Stimulated activated CD8-positive, alpha-beta memory T cell treated with anti-CD3 and anti-CD28 coated beads, Interleukin-7, amount 100 ng/mL, for 48 hours (primary cell): ENCODE data around the gene EPN2.

Source experiments
- DNase-seq, 2 donors: peaks; one replicate each; pipeline ENCODE4 v3.0.0-alpha.2; 2020; ENCODE audit warnings: low read depth in 1 of 2; ENCODE audit errors: extremely low read depth in 1 of 2

The EPN2 gene

DNA sequence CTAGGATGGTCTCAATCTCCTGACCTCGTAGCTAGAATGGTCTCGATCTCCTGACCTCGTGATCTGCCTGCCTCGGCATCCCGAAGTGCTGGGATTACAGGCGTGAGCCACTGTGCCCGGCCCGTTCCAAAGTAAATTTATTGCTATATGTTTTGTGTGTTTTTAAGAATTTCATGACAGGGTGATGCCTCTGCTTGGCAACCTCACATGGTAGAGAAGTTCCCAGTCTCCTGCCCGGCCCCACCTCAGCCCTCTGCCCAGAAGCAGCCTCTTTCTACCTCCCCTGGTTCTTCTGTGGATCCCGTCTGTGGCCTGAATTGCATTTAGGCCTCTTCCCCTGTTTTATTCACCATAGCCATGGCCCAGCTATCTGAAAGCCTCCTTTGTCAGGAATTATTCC lies 70.4 kb downstream of the EPN2 start:
- no peak for DNase-seq

DNA sequence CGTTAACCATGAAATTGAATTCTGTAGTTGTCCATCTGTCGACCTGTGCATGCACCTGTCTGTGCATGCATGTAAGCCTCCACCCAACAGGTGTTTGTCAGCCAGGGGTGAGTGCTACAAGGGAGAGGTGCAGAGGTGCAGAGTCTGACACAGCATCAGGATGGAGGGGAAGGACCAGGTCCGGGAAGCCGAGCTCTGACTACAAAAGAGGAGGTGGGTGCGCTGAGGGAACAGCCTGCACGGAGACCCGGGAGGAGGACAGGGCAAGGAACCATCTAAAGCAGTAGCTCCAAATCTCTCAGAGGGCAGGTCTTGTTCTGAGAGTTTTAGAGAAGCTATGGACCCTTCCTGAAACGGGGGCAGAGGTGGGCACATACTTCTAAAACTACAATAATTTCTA lies 71.2 kb downstream of the EPN2 start:
- DNase-seq, result no peak

DNA sequence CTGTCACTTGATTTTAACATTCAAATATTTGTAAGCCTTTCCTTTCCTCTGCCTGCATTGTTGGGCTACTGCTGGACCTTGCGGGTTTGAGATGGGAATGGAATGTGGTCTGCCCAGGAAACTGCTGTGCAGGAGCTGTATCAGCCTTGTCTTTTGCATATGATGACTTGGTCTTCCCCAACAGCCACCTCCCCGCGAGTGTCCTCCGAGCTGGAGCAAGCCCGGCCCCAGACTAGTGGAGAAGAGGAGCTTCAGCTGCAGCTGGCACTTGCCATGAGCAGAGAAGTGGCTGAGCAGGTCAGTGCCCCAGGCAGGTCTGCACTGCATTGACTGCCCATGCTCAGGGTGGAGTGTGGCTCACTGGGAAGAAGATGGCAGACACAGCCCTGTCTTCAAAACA lies 72.5 kb downstream of the EPN2 start:
- DNase-seq, result no peak

DNA sequence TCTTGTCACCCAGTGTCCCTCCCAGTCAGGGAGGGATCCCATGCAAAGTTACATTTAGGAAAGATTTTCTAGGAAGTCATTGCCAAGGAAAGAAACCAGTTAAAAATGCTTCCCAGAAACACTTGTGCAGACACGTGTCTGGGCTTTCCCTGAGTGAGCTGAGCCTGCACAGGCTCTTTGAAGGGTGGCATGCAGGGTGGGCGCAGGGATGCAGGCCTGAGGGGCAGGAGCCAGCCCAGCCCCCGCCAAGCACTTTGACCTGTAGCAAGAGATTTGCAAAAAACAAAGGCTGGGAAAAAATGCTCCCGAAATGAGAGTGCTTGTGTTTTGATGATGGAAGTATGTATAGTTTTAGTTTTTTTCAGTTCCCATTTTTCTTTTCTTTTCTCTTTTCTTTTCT lies 73.0 kb downstream of the EPN2 start:
- no peak for DNase-seq

DNA sequence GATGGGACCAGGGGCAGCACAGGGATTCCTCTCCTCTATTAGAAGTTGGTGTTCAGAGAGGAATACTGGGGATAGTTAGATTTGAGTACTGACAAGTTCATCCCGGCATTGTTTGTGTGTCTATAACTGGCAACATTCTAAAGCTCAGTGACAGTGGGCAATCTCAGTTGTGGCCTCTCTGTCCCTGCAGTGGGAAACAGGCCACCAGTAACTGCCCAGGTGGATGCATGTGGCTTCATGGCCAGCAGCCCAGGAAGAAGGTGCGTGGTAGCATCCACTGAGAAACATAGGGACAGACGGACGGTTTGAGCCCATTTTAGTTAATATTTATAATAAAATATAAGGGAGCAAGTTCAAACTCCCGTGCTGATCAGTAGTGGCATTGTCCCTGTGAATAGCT lies 73.8 kb downstream of the EPN2 start:
- DNase-seq, result no peak

DNA sequence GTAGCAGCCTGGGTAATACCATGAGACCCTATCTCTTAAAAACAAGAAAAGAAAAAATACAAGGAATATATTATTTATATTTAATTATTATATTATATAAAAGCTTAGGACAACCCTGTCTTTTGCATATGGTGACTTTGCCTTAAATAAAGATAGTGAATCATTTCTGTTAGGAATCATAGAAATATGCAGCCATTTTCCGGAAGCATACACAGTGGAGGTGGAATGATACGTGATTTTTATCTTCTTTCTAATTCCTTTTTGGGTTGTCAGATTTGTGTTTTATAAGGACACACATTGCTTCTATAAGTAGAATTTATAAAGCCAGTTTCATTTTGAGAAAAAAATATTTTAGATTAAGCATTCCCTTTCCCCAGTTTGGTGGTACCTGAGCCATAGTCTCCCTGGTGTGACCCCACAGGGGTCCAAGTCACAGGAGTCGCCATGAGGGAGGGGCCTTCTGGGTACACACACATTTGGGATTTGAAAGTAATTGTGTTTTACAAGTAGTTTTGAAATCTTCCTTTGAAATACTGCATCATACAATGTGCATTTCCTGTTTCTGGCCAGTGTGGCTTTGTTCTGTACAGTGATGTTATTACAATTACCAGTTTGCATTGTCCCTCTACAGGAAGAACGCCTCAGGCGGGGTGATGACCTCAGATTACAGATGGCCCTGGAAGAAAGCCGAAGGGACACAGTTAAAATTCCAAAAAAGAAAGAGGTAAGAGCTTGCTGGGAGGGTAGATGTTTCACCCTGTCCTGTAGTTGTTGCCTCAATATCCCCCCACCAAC lies 74.5 kb downstream of the EPN2 start:
- no peak for DNase-seq

DNA sequence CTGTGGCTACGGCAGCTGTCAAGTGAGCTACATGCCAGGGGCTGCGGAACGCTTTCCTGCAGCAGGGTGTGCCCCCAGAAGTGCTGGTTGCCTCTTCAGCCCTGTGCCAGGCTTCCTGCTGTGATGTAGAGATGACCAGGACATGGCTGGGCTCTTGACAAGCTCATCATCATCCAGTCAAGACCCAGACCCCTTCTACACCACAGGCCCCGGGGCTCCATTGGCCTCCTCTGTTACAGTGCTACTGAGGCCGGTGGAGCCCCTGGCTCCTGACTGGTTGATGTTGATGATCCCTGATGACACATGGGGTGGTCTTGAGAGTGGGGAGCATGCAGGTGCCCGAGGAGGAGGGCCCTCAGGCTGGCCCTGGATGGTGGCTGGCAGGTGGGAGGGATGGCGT lies 75.2 kb downstream of the EPN2 start:
- DNase-seq, result no peak

DNA sequence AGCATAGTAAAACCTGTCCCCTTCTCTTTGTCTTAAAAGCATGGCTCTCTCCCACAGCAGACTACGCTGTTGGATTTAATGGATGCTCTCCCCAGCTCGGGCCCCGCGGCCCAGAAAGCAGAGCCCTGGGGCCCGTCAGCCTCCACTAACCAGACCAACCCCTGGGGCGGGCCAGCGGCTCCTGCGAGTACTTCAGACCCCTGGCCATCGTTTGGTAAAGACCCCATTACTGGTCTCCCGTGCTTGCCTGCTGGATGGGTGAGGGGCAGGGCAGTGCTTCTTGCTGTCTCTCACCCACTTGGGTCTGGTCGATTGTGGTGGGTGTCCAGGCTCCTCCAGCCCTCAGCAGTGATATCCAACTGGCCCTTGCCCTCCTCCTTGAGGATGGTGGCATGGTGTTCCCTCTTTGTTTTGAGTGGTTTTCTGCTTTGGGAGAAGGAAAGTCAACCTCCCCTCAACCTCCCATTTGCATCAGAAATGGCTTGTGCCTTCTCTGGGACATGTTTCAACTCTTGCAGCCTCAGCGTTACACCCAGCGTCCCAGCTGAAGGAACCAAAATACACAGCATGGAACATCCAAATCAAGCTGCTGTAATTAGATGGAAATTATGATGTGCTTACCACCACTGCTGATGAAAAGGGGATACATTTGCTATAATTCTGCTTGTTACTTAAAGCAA lies 76.0 kb downstream of the EPN2 start:
- no peak for DNase-seq

DNA sequence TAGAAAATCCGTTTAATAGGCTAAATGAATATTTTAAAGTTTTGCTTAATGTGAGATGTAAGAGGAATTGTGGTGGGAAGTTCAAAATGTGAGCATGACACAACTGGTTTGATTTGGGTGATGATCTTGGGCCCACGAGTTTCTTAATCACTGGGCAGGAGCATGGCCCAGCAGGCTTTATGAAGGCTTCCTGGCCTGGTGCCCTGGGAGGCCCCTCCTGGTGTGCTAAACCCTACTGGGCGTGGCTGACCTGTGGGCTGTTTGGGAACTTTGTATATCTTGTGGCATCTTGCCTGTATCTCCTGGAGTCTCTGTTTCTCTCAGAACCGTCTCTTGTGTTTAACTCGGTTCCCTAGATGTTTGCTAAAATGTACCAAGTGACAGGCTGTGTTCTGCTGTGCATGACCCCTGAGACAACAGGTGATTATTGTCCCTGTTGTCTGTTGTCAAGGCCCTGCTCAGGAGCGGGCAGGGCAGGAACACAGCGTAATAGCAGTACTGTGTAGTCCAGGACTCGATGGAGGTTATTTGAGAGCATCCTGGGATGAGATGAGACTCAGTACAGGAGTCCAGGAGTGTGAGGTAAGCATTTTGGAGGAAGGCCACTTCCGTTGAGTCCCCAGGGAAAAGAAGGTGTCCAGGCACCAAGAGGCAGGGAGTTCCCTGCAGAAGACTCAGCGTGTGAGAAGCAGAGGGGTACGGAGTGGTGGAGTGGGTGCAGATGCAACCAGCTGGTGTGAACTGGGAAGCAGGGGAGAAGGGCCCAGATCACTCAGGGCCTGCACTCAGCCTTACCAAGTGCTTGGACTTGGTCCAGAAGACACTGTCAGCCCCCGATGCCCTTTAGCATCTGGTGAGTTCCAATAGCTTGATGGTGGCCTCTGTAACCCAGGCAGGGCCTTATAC lies 76.8 kb downstream of the EPN2 start:
- no peak for DNase-seq

DNA sequence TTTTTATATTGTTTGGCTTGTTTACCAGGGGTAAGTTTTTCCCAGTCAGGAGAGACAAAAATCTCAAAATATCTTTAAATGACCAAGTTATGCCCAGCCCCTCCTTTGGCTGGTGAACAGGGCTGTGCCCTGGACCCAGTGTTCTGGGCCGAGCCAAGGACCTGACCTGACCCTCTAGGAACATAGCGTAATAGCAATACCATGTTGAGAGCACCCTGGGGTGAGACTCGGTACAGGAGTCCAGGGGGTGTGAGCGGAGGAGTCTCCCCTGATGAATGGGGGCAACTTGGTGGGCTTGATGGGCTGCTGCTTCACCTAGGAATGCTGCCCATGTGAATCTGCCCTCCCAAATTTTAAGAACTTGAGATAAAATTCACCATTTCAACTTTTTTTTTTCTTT lies 77.9 kb downstream of the EPN2 start:
- no peak for DNase-seq

DNA sequence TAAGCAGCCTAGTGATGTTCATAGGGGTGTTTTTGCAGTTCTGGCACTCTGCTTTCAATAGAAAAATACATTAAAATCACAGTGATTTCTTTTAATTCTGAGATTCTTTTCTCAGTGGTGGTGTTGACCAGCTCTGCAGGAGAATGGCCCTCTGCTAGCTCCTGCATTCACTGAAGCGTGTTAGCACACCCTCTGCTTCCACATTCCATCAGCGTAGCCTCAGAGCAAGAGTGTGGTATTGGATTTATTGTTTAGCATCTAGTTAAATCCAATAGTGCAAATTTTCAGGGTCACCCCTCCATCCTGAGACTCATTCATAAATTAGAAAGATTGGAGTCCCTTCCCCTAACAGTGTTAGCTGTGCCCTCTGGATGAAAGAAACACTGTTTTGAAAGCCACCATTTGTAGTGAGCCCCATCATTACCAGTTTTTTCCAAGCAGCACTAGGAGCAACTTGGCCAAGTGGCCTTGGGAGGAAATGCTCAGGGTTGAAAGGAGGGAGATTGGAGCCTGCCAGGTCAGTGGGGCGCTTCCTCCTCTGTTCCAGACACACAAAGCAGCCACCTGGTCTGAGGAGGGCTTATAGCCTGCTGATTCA lies 79.7 kb downstream of the EPN2 start:
- no peak for DNase-seq

DNA sequence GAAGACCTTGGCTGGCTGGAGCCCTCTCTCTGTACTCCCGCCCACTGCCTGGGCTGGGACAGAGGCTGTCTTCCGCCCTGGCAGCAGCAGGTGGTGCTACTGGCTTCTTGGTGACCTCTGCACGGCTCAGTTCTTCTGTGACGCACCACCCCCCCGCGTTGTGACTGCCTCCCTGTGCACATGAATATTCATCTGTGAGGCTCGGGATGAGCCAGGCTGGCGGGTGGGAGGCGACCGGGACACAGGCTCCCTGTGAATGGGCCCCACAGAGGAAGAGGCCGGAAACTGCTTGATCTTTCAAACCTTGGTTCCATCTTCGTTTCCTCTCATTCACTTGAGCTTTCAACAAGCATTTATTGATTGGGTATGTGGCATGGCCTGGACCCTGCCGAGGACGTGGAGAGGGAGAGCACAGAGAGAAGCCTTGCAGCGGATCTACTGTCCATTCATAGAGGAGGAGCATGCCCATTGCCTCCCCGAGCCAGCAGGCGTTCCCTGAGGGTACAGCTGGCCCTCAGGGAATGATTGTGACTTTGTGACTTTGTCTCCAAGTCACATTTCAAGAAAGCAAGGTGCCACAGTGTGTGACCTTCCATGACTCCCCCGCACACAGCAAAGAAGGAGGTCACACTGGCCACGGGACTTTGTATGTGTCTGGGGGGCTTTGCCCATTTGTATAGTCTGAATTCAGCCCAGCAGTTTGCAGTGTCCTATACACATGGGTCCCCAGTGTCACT lies 80.4 kb downstream of the EPN2 start:
- no peak for DNase-seq

DNA sequence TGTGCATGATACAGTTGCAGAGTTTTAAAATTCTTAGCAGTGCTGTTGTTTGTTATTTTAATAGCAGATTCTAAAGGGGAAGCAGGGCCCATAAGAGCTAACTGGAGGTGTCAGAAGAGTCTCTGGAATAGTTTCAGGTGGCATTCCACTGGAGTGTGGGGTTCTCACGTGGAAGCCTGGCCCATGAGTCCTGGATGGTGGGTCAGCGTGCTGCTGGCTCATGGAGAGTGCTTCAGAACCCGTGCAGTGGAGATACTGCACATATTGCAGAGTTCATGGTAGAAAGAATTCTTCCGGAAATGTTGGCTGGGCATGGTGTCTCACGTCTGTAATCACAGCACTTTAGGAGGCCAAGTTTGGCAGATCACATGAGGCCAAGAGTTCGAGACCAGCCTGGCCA lies 81.4 kb downstream of the EPN2 start:
- no peak for DNase-seq

DNA sequence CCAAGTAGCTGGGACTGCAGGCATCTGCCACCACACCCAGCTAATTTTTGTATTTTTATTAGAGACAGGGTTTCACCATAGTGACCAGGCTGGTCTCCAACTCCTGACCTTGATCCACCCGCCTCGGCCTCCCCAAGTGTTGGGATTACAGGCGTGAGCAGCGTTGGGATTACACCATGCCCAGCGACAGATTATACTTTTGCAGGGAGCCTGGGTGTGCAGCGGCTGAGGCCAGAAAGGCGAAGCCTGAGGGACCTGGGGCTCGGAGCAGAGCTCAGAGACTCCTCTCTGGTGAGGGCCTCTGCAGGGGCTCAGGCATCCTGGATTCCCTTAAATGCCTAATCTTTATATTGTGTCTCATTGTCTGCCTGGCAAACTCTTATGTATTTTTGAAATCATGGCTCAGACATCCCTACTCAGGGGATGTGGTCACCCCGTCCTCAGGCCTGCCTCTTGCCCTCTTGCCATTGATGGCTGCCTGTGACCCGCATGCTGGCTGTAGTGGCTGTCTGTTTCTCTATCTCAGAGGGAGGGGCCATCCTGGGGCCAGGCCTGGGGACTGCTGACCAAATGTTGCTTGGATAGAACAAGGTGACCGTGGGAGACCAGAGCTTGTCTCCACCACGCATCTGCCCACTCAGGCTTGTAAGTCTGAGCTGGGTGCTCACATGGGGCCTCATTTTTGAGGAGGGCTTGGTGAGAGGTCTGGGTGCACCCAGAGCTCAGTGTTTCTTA lies 82.8 kb downstream of the EPN2 start:
- DNase-seq, result no peak

DNA sequence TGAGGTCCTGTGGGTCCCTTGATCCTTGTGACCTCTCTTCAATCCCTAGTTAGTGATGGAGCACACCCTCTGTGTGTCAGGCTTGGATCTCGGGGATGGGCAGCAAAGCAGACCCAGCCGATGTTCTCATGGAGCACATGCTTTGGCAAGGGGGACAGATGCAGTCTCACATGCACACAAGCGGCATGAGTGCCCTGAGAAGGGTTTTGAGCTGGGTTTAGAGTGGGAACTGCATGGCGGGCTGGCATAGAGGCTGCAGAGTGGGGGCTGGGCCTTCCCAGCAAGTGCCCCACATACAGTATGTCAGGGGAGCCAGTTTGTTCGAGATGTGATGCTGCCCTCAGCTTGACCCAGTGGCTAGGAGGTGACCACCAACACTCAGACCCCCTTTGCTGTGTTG lies 83.7 kb downstream of the EPN2 start:
- DNase-seq, result no peak

DNA sequence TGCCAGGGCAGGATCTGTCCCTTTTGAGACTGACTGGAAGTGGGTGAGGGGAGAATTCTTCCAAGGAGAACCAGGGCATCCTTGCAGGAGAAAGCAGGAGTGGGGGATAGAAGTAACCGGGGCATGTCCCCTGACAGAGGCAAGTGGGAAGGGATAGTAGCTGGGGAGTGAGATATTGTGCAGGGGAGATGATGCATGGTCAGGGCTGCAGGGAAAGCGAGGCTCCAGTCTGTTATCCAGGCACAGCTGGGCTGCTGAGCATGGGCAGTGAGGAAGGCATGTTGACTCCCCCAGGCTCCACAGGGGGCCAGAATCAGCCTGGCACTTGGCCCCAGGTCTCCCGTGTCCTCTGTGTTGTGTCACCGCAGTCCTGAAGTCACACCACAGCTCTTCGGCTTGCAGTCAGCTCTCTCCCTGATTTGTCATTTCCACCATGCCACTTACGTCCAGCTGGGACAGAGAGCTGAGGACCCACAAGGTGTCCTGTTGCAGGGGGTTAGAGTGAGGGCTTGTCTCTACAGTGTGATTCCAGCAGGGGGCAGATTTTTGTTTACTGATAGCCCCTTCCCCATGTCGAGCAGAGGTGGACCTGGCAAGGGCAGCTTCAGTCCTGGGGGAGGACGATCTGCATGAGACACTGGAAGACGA lies 84.4 kb downstream of the EPN2 start:
- DNase-seq, result no peak

DNA sequence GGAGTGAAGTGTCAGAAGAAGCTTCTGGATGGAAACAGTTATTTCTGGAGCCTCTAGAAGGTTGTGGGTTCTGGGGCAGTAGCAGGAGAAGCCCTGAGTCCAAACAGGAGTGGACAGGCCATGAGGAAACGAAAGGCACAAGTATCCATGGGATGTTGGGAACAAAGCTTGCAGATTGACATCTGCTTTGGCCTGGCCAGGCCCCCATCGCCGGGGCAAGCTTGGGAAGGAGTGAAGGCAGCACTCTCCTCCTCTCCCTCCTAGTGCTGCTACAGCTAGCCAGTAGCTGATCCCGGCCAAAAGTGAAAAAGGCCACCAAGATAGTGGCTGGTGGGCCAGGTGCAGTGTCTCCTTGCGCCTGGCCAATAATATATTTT lies 85.0 kb downstream of the EPN2 start:
- DNase-seq, result no peak

DNA sequence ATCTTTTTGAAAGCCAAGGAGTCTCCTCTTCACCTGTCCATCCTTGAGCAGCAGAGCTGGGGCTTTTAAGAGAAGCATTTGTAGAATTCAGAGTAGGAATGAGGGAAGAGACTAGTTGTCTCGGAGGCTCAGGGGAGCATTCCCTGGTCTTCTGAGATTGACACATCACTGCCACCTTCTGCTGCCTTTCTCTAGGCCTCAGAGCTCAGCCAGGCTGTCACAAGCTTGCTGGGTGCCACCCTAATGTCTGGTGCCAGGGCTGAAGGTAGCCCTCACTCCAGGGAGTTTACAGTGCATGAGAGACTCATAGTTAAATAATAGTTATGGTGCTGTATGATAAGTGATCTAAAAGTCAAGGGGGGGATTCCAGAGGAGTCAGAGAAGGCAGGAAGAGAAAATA lies 85.7 kb downstream of the EPN2 start:
- no peak for DNase-seq

DNA sequence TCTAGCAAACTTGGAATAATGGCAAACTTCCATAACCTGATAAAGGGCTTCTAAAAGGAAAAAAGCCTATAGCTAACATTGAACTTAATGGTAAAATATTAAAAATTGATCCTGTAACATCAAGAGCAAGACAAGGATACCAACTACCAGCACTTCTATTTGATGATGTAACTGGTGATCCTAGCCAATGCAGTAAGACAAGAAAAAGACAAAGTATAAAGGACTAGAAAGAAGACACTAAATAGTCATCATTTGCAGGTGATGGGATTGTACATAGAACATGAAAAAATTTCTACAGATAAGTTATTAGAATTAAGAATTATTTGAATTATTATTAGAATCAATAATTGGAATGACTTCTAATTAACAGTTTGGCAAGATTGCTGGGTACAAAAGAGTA lies 88.4 kb downstream of the EPN2 start:
- DNase-seq, result no peak
